K562 (cell line): Measurements from ENCODE around the gene DNASE2B. TPM values are rescaled to one million over a fixed set of nuclear protein-coding genes. Genes with fewer than 3 reads are reported as not detected.

ENCODE experiments used
- ATAC-seq: fragments of 200-7000 bp; cut with Tn5 transposase; 3 replicates; pipeline ENCODE4 v1.9.1; 2020; ENCODE audit warnings: moderate library complexity
- BruUV-seq: library from RNA; stranded (reverse); fragments of 400-500 nt; replicated peaks from 2 replicates; lab custom pipeline; 2021; lab: Mats Ljungman, UMichigan
- CTCF ChIA-PET: fragments of 300-600 bp; formaldehyde crosslinking; extraction: SDS; loops from one replicate; lab custom pipeline; 2021; ENCODE audit warnings: low intra/inter-chr PET ratio; lab: Yijun Ruan, JAX
- POLR2A ChIA-PET: fragments of 300-600, 350-650 bp; sonication (Branson Sonifier 250); formaldehyde crosslinking; extraction: SDS; loops from one replicate; lab custom pipeline; 2021; ENCODE audit warnings: antibody characterized with exemption, inconsistent platforms; lab: Yijun Ruan, JAX
- DNase-seq, 4 experiments: peaks; one replicate each; pipeline versions ENCODE4 v3.0.0 to v3.0.0-alpha.2; 2011 to 2018; ENCODE audit warnings: low spot score in 3 of 4, mixed read lengths in 3 of 4; ENCODE audit errors: extremely low read depth in 1 of 4
- FAIRE-seq: peaks from 2 replicates; lab custom pipeline; 2011; peaks lifted over from hg19 to GRCh38; lab: Jason Lieb, UNC
- H2AFZ ChIP-seq: 2 replicates; pipeline ENCODE4 v1.6.0; 2011; ENCODE audit warnings: low read depth, low read length, control low read depth, inconsistent platforms
- H3K27ac ChIP-seq: fragments of 200-600 bp; 3 replicates; pipeline ENCODE4 v1.8.0; 2011; ENCODE audit warnings: low read depth, mild to moderate bottlenecking, control low read depth, inconsistent platforms, low read length, moderate library complexity, mixed read lengths; ENCODE audit errors: extremely low read depth
- H3K27me3 ChIP-seq, 2 experiments: fragments of 300-600 bp in 1 of 2; 2 replicates in 1 of 2; 3 replicates in 1 of 2; pipeline versions ENCODE4 v1.6.0 to v1.8.0; 2011; ENCODE audit warnings: inconsistent platforms in 2 of 2, low read length in 2 of 2, mild to moderate bottlenecking in 1 of 2, mixed read lengths in 1 of 2, moderate library complexity in 1 of 2; ENCODE audit not compliant: control insufficient read depth in 2 of 2, insufficient read depth in 2 of 2
- H3K36me3 ChIP-seq: fragments of 300-600 bp; 3 replicates; pipeline ENCODE4 v1.8.0; 2011; ENCODE audit warnings: mild to moderate bottlenecking, low read length, inconsistent platforms; ENCODE audit not compliant: control insufficient read depth, insufficient read depth
- H3K4me1 ChIP-seq, 2 experiments: fragments of 200-600 bp in 1 of 2; replicated peaks in 1 of 2; 2 replicates in 1 of 2; 3 replicates in 1 of 2; pipeline versions ENCODE4 v1.5.1 to v1.8.0; 2011; ENCODE audit warnings: inconsistent platforms in 2 of 2, low read length in 2 of 2, mild to moderate bottlenecking in 1 of 2, mixed read lengths in 1 of 2, moderate library complexity in 1 of 2; ENCODE audit not compliant: control insufficient read depth in 2 of 2, insufficient read depth in 2 of 2
- H3K4me2 ChIP-seq: 2 replicates; pipeline ENCODE4 v1.6.1; 2011; ENCODE audit warnings: low read length, control low read depth, inconsistent platforms, mixed read lengths; ENCODE audit not compliant: insufficient read depth
- H3K4me3 ChIP-seq: fragments of 200-600 bp; sonication (generic), shearing (Covaris generic); 2 replicates; pipeline ENCODE4 v1.5.1; 2016; ENCODE audit warnings: control low read depth, inconsistent platforms
- H3K79me2 ChIP-seq: fragments of 200-600 bp; 3 replicates; pipeline ENCODE4 v1.8.0; 2011; ENCODE audit warnings: low read length, inconsistent platforms; ENCODE audit not compliant: control insufficient read depth, insufficient read depth
- H3K9ac ChIP-seq, 2 experiments: 2 replicates each; pipeline versions ENCODE4 v1.6.0 to v1.6.1; 2011; ENCODE audit warnings: low read depth in 2 of 2, low read length in 2 of 2, control low read depth in 1 of 2, inconsistent platforms in 1 of 2, mild to moderate bottlenecking in 1 of 2, mixed read lengths in 1 of 2; ENCODE audit not compliant: insufficient read depth in 1 of 2
- H3K9me1 ChIP-seq: one replicate; pipeline ENCODE4 v1.6.0; 2011; ENCODE audit warnings: inconsistent platforms, mild to moderate bottlenecking, low read length, moderate library complexity; ENCODE audit not compliant: control insufficient read depth, insufficient read depth
- H3K9me3 ChIP-seq: replicated peaks from 2 replicates; pipeline ENCODE4 v1.5.1; 2011; ENCODE audit warnings: low read depth, low read length, inconsistent platforms; ENCODE audit not compliant: control insufficient read depth, insufficient read depth
- H4K20me1 ChIP-seq: replicated peaks from 2 replicates; pipeline ENCODE4 v1.6.1; 2011; ENCODE audit warnings: low read length, inconsistent platforms, mixed read lengths; ENCODE audit not compliant: control insufficient read depth, insufficient read depth
- DPF2 ChIP-seq: fragments of 450-650 bp; IDR thresholded peaks from 2 replicates; pipeline ENCODE4 v1.6.1; 2016
- KLF1 ChIP-seq: fragments of 450-650 bp; IDR thresholded peaks from 2 replicates; pipeline ENCODE4 v1.6.1; 2016; ENCODE audit warnings: missing genetic modification characterization, missing compliant biosample characterization
- SAFB2 ChIP-seq: fragments of 200-400 bp; formaldehyde crosslinking; IDR thresholded peaks from 2 replicates; pipeline ENCODE4 v1.6.1; 2018; ENCODE audit warnings: borderline replicate concordance, low read length, low read depth, moderate library complexity; ENCODE audit not compliant: severe bottlenecking
- ZNF766 ChIP-seq: fragments of 200-800 bp; sonication (Bioruptor generic); conservative IDR thresholded peaks from 2 replicates; pipeline ENCODE4 v1.6.1; 2016; ENCODE audit warnings: missing genetic modification characterization, missing compliant biosample characterization
- WGBS: fragments of 100-300 bp; shearing (Covaris generic); methylation state at CpG from one replicate; pipeline ENCODE4 v1.1.6; 2016; ENCODE audit warnings: low coverage, mixed read lengths; ENCODE audit not compliant: insufficient coverage; ENCODE audit errors: missing lambda C conversion rate; 5-methylcytosine and 5-hydroxymethylcytosine counted together
- in situ Hi-C: fragments of 300-500 bp; cut with MboI; formaldehyde crosslinking; loops from 4 replicates; pipeline ENCODE4 v1.15.0; 2018; ENCODE audit warnings: inconsistent platforms, mixed read lengths
- intact Hi-C: fragments of 100-400 bp; cut with micrococcal nuclease; formaldehyde crosslinking; loops from 2 replicates; pipeline ENCODE4 v1.14.2; 2022
- polyA plus RNA-seq, 8 experiments: library from polyadenylated mRNA; depleted of rRNA in 4 of 8; stranded (reverse) in 5 of 8; unstranded in 3 of 8; fragments of >200 nt; fragmentation: Nextera tagmentation in 2 of 8; fragmentation: Illumina TruSeq in 1 of 8; extraction: Ambion mirVana in 2 of 8; extraction: Trizol in 1 of 8; gene quantifications; 2 replicates each; pipeline versions ENCODE4 v1.2.1 to v1.2.3, GENCODE V29; 2011 to 2014; ENCODE audit warnings: inconsistent platforms in 1 of 8, missing spikeins in 1 of 8
- total RNA-seq, 7 experiments: library from RNA; depleted of rRNA in 6 of 7; stranded (reverse); fragments of >200 nt in 6 of 7; fragmentation: Illumina TruSeq in 2 of 7; extraction: Trizol in 2 of 7; gene quantifications; 2 replicates each; pipeline versions ENCODE4 v1.2.1 to v1.2.3, GENCODE V29; 2011 to 2021; ENCODE audit warnings: low replicate concordance in 1 of 7

DNASE2B gene
- total and polyA plus RNA-seq, 9 of the 15 experiments (the other 6 are each of a cell fraction or from before 2014, with no cell fraction given): not detected

DNA sequence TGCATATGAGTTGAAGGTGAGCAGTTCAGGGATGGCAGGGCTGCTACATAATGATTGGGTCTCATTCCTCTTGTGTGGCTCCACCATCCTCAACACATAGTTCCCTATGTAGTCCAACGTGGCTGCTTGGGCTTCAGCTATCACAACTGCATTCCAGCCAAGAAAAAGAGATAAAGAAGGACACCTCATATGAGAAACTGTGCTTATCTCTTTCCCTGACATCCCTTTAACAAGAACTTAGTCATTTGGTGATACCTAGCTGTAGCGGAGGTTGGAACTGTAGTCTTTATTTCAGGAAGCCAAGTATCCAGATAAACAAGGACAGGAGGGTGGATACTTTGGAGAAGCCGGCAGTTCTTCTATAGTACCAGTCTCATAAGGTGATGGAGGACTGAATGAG is 42.7 kb upstream of the DNASE2B start:
- no peaks in the 10 kb centered on the region for H3K36me3 ChIP-seq
- no peak for FAIRE-seq
- DNase-seq: no peak
- TF ChIP-seq DPF2: no peak
- TF ChIP-seq SAFB2: no peak
- WGBS: 0% methylated on average over 3 of the region's 3 CpGs
- H3K4me2 ChIP-seq: no peak overlapping the region
- H3K9ac ChIP-seq: no peak overlapping the region
- ChIA-PET POLR2A (interaction anchor here (1.1 kb wide), 1 partner anchor 49 kb away, joined by 3 read pairs; no protein-coding TSS in a partner anchor), CTCF (no interaction called here)
- H3K4me1 ChIP-seq: no peaks in the 10 kb centered on the region
- H3K79me2 ChIP-seq: no peaks in the 10 kb centered on the region
- H3K4me3 ChIP-seq: no peak overlapping the region
- H3K9me1 ChIP-seq: no peaks in the 10 kb centered on the region
- no peak overlapping the region for H2AFZ ChIP-seq
- H3K9me3 ChIP-seq: no peaks in the 10 kb centered on the region
- intact Hi-C loops: no loop called here
- BruUV-seq: no TSS peak
- no peak for ATAC-seq
- no peaks in the 10 kb centered on the region for H4K20me1 ChIP-seq
- no peaks in the 10 kb centered on the region for H3K27me3 ChIP-seq
- H3K27ac ChIP-seq: no peak overlapping the region
- in situ Hi-C loops: no loop called here

DNA sequence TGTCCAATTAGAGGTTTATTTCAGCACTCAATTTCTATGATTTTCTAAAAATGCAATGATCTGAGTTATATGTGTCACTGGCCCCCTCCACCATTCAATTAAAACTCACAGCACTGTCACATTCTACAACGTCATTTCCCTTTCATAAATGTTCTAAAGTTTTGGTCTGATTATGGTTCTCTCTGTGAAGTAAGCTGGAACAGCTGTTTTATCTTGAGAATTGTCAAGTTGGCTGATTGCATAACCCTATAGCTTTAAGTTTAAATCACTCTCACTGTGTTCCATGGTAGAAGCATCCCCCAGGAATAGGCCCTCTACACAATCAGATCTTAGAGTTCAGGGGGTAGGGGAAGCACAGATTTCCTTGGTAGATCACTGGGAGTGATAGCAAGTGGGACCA is 41.4 kb upstream of the DNASE2B start:
- BruUV-seq: no TSS peak
- POLR2A ChIA-PET: interaction anchor here (0.7 kb wide), 1 partner anchor 13 kb away, joined by 3 read pairs; no protein-coding TSS in a partner anchor
- no peaks in the 10 kb centered on the region for H3K4me1 ChIP-seq
- DNase-seq (no peak), FAIRE-seq (no peak), ATAC-seq (no peak)
- no peaks in the 10 kb centered on the region for H3K9me3 ChIP-seq
- H2AFZ ChIP-seq: no peak overlapping the region
- H3K27ac ChIP-seq: no peak overlapping the region
- no peak overlapping the region for H3K4me3 ChIP-seq
- intact Hi-C loops (no loop called here), in situ Hi-C loops (no loop called here)
- H3K4me2 ChIP-seq: no peak overlapping the region
- no peaks in the 10 kb centered on the region for H3K9me1 ChIP-seq
- 0% methylated on average over 1 of the region's 1 CpG for WGBS
- no peaks in the 10 kb centered on the region for H3K79me2 ChIP-seq
- no peaks in the 10 kb centered on the region for H3K27me3 ChIP-seq
- H4K20me1 ChIP-seq: no peaks in the 10 kb centered on the region
- no peaks in the 10 kb centered on the region for H3K36me3 ChIP-seq
- CTCF ChIA-PET: no interaction called here
- 0 out of 2 replicates have a peak, but pooled peaks have one; percentile 27 for TF ChIP-seq ZNF766
- no peak for TF ChIP-seq KLF1 (tag)
- H3K9ac ChIP-seq: no peak overlapping the region
